Forelimb muscle (tissue), 1 donor: ENCODE measurements around the gene ENTPD5. TPM values are rescaled to one million over a fixed set of nuclear protein-coding genes. Genes with fewer than 3 reads are reported as not detected.

ENCODE experiments used
- DNase-seq: peaks from one replicate; pipeline ENCODE4 v3.0.0-alpha.2; 2013; ENCODE audit warnings: low read depth
- polyA plus RNA-seq: library from polyadenylated mRNA; unstranded; fragments of 120-200 nt; gene quantifications from one replicate; pipeline ENCODE4 v1.2.1, GENCODE V29; 2013; ENCODE audit not compliant: insufficient read length

ENTPD5 gene, protein sequence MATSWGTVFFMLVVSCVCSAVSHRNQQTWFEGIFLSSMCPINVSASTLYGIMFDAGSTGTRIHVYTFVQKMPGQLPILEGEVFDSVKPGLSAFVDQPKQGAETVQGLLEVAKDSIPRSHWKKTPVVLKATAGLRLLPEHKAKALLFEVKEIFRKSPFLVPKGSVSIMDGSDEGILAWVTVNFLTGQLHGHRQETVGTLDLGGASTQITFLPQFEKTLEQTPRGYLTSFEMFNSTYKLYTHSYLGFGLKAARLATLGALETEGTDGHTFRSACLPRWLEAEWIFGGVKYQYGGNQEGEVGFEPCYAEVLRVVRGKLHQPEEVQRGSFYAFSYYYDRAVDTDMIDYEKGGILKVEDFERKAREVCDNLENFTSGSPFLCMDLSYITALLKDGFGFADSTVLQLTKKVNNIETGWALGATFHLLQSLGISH
- 15.6 TPM for polyA plus RNA-seq

DNA sequence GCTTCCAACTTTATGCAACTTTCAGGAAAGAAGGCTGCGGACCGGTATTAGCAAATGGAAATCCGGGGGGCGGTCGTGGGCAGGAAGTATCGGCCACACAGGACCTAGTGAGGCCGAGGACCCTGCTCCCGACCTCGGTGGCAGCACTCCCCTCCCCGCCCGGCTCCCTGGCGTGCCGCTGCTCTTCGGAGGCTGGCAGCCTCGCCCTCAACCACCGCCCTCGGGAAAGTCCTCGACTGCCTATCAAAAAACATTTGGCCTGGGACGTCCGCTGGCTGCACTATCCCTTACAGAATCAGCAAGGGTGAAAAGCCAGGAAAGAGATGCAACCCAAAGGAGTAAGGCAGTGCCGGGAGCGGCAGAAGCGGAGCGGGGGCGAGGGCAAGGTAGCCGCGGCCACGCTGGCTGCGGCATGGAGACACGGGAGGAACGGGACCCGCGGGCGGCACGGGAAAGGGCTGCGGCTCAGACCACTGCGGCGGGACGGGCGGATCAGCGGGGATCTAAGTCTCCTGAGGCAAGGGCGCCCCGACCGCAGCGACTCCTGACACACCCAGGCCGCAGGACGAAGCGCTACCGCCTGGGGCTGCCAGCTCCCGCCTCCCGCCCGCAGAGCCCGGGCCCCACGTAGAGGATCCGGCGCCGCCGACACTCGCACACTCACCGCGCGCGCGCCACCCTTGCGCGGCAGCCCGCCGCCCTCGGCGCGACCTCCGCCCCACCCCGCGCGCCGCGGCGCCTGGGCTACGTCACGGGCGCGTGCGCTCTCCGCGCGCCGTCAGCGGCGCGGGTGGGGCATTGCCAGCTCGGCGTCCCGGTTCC is at the start of gene ENTPD5, which contains the start of gene BBOF1:
TSS of gene ENTPD5 (minus strand) at position 703 of the 822 bp plus-strand sequence. CDS start 31,186 bp downstream, outside the sequence.
TSS of gene BBOF1 (plus strand) at position 764 of the 822 bp plus-strand sequence. CDS start 130 bp downstream, outside the sequence.
- DNase-seq: peak; percentile 77

DNA sequence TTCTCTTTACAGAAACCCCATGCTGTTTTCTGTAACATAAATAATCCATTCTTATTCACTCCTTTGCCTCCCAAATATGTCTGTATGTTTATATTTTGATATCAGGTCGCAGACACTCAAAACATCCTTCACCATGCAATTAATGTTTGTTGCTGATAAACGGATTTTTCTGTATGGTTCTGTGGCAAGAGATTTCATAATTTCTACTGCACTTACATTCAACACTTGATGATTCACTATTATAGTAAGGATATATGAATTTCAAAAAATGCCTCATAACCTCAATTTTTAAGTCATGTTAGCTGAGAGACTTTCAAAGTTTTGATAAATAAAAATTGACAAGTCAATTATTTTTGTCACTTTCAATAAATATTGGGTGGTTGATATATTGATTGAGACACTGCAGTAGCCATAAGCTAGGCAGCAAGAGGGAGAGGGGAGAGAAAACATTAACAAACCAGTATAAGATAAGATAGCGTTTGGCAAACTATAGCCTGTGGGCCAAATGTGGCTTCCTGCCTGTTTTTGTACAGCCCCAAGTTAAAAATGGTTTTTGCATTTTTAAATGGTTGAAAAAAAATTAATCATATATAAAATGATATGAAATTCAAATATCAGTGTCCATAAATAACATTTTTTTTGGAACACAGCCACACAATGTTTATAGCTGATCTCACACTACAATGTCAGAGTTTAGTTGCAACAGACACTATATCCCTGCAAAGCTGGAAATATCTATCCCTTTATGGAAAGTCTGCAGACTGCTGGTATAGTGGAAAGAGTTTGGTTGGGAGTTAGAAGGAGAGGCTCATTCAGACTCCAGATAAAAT is 46.9 kb upstream of the ENTPD5 start:
- no peak for DNase-seq

- DNase-seq: no peak
Observed at GRCh38 chr14:74064883-74065282, 45.8 kb upstream of the ENTPD5 start.

DNA sequence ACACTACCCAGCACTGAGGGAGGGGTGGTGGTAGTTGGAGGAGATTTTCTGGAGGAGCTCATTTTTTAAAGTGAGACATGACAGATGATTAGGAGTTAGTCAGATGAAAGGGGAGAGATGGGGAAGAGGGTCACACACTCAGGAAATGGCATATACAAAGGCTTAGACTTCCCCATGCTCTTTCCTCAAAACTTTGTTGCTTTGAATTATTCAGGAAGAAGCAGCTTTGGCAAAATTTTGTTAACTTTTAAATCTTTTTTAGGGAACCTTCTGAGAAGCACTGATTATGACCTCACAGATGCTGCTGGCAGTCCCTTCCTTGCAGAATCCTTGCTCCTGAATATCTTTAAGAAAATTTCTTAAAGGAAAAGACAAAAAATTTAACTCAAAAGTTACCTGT is 45.3 kb upstream of the ENTPD5 start:
- no peak for DNase-seq

- no peak for DNase-seq
Observed at GRCh38 chr14:74062809-74063150, 43.7 kb upstream of the ENTPD5 start.

- DNase-seq: no peak
Observed at GRCh38 chr14:74049876-74050495, 30.9 kb upstream of the ENTPD5 start.

GRCh38 chr14:74048281-74048680 is 29.2 kb upstream of the ENTPD5 start:
- DNase-seq: no peak

GRCh38 chr14:74045522-74045921 is 26.4 kb upstream of the ENTPD5 start:
- DNase-seq: no peak

DNA sequence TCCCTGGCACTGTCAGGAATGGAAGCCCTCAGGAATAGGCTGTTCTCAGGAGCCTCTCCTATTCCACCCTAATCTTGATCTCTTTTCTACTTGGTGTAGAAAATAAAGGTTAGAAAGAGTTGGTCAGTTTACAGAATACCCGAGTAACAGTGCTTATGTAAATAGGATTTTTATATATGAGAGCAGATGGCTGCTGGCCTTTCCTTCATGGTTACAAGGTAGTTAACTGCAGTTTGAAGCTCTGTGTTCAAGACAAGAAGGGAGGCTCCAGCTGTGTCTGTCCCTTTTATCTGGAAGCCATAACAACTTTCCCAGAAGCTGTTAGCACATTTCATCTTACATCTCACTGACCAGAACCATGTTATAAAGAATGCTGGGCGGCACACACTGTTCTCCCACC is 23.2 kb upstream of the ENTPD5 start:
- DNase-seq: no peak

GRCh38 chr14:74038020-74038859 is 19.2 kb upstream of the ENTPD5 start:
- peak; percentile 28 for DNase-seq

DNA sequence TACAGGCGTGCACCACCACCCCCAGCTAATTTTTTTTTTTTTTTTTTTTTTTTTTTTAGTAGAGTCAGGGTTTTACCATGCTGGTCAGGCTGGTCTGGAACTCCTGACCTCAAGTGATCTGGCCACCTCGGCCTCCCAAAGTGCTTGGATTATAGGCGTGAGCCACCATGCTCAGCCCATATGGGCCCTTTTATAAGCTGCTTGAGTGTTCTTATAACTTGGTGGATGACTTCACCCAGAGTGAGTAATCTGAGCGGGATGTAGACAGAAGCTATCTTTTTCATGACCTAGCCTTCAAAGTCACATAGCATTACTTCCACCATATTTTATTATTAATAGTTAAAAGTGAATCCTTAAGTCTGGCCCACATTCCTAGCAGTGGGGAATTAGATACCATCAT is 16.5 kb upstream of the ENTPD5 start:
- DNase-seq: no peak

DNA sequence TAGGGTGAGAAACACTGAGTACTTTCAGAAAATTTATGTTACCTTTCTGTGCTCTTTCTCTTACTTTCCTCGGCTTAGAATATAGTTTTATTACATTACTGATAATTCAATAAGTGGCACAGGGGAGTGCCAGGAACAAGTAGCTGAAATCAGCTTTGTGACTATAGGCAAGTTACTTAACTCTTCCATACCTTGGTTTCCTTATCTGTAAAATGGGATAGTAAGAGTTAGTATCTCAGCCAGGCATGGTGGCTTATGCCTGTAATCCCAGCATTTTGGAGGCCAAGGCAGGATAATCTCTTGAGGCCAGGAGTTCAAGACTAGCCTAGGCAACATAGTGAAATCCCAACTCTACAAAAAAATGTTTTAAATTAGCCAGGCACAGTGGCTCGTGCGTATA is 15.5 kb upstream of the ENTPD5 start:
- DNase-seq: no peak

DNA sequence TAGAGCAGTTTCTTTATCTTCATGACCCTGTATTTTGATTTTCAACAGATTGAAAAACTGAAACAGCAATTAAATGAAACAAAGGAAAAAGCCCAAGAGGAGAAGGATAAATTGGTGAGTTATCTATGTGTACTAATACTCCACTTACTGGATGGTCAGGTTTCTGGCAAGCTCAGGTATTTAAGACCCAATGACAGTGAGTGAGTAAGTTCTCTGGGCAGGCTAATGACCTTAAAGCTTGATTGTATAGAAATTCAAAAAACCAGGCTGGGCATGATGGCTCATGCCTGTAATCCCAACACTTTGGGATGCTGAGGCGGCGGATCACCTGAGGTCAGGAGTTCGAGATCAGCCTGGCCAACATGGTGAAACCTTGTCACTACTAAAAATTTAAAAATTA is 10.0 kb upstream of the ENTPD5 start:
- no peak for DNase-seq

DNA sequence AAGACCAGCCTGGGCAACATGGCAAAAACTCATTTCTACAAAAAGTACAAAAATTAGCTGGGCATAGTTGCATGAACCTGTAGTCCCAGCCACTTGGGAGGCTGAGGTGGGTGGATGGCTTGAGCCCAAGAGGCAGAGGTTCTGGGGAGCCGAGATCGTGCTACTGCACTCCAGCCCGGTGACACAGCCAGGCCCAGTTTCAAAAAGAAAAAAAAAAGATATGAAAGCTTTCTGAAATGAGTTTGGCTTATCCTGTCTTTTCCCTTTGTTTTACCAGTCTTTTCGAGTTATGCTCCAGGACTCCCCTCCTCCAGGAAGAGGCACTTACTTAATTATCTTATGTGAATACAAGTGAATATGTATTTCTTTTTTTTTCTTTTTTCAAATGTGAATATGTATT is 3.3 kb upstream of the ENTPD5 start:
- no peak for DNase-seq

DNA sequence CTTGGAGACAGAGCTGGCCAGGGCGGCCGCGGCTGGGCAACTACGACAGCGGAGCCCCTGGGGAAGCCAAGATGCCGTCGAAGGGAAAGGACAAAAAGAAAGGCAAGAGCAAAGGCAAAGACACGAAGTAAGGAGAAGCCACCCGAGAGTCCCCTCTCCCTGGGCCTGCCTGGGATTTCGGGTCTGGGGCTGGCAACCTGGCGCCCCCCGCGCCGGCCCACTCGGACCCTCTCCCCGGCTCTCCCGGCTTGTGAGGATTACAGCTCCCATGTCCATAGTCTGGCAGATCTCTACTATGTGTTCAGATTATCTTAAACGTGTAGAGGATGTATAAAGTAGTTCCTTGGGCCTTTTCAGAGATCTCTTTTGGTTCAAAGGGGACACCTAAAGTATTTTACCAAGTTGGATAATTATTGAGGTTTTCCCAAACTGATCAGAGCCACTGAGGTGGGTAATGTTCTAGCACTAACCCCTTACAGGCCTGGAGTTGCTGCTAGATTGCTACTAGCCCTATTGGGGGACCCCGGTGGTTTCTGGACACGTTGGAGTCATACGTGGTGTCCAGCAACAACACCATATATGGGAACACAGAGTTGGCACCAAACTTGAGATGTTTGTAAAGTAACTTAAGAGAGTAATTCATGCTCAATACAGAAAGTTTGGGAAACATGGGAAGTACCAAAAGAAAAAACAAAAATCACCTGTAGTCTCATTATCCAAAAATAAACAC is 485 bp upstream of the ENTPD5 start:
- peak; percentile 39 for DNase-seq

- DNase-seq: no peak
Observed at GRCh38 chr14:74018174-74018585, 908 bp downstream of the ENTPD5 start.

DNA sequence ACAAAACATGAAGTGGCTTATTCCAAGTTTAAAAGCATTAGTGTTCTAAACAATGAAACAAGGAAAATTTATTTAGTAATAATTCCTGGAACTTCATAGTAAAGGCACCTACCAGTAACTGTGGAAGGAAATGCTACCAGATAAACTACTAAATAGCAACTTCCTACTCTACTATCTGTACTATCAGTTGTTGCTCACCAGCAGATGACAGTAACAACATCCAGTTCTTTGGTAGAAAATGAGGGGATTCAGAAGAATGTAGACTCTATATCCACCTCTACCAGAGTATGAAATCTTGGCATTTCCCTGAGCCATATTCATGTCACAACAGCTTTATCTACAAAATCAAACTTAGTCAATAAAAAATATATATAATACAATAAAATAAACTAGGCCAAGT is 3.1 kb downstream of the ENTPD5 start:
- DNase-seq: no peak

DNA sequence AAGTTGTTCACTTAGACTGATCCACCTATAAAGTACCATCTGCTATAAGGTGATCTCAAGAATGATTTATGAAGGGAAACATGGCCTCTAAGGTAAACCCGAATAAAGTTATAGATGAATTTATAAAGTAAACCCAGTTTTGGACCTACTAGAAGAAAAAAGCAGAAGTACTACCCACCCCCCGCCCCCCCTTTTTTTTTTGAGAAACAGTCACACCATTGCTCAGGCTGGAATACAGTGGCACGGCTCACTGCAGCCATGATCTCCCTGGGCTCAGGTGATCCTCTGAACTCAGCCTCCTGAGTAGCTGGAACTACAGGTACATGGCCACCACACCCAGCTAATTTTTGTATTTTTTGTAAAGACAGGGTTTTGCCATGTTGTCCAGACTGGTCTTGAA is 3.9 kb downstream of the ENTPD5 start:
- DNase-seq: no peak

DNA sequence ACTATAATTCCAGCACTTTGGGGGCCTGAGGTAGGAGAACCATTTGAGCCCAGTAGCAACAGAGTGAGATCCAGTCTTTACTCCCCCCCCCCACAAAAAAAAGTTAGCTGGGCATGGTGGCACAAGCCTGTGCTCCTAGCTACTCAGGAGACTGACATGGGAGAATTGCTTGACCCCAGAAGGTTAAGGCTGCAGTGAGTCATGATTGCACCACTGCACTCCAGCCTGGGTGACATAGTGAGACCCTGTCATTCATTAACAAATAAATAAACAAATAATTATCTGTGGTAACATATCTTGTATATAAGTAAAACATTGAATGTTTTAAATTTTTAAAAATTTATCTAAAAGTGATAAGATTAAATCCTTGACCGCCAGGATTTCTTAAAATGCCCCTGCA is 4.8 kb downstream of the ENTPD5 start:
- DNase-seq: no peak
